HCT116 (cell line): Measurements from ENCODE around the gene CFAP54. TPM values are rescaled to one million over a fixed set of nuclear protein-coding genes. Genes with fewer than 3 reads are reported as not detected.

Experiments used
- ATAC-seq: fragments of 200-7000 bp; cut with Tn5 transposase; 2 replicates; pipeline ENCODE4 v1.9.1; 2020; ENCODE audit warnings: mild to moderate bottlenecking, moderate library complexity
- BruUV-seq: library from RNA; stranded (reverse); fragments of 400-500 nt; replicated peaks from 2 replicates; lab custom pipeline; 2021; lab: Mats Ljungman, UMichigan
- CTCF ChIA-PET: fragments of 300-600 bp; sonication (Branson Sonifier 250); formaldehyde crosslinking; loops from one replicate; lab custom pipeline; 2021; ENCODE audit warnings: antibody characterized with exemption; lab: Charles Lee
- POLR2A ChIA-PET: fragments of 300-600, 350-600 bp; sonication (Branson Sonifier 250); formaldehyde crosslinking; loops from one replicate; lab custom pipeline; 2021; ENCODE audit warnings: antibody characterized with exemption; lab: Charles Lee
- RAD21 ChIA-PET, 2 experiments: fragments of 300-600 bp; sonication (Branson Sonifier 250); formaldehyde crosslinking; loops; one replicate each; lab custom pipeline; 2023; ENCODE audit warnings: low total read pairs in 2 of 2; ENCODE audit not compliant: uncharacterized antibody in 2 of 2, unreplicated experiment in 2 of 2, low non-redundant PET in 1 of 2; lab: Charles Lee
- DNase-seq: peaks from one replicate; pipeline ENCODE4 v3.0.0-alpha.2; 2010; ENCODE audit warnings: low read depth, low spot score
- H2AFZ ChIP-seq: fragments of 200-600 bp; shearing (Covaris generic), sonication (generic); 2 replicates; pipeline ENCODE4 v1.6.1; 2017; ENCODE audit warnings: low read depth, mixed run types, mixed read lengths, antibody characterized with exemption, low read length; ENCODE audit not compliant: poor library complexity, severe bottlenecking
- H3K27ac ChIP-seq: 2 replicates; pipeline ENCODE4 v1.5.1; 2012; ENCODE audit warnings: low read depth, low read length
- H3K27me3 ChIP-seq: fragments of 200-600 bp; sonication (generic); 2 replicates; pipeline ENCODE4 v1.6.1; 2016; ENCODE audit warnings: mixed run types, low read length, mixed read lengths; ENCODE audit not compliant: insufficient read depth
- H3K36me3 ChIP-seq, 2 experiments: fragments of 200-500 bp in 1 of 2; fragments of 200-600 bp in 1 of 2; sonication (Bioruptor generic) in 1 of 2; sonication (generic) in 1 of 2; 2 replicates each; pipeline versions ENCODE4 v1.5.1 to v1.6.1; 2014 to 2016; ENCODE audit warnings: low read length in 2 of 2, inconsistent platforms in 1 of 2, mixed read lengths in 1 of 2, mixed run types in 1 of 2; ENCODE audit not compliant: insufficient read depth in 2 of 2, control insufficient read depth in 1 of 2
- H3K4me1 ChIP-seq, 2 experiments: fragments of 200-600 bp in 1 of 2; sonication (generic) in 1 of 2; 2 replicates each; pipeline versions ENCODE4 v1.5.1 to v1.6.1; 2012 to 2017; ENCODE audit warnings: low read length in 2 of 2, inconsistent platforms in 1 of 2, mild to moderate bottlenecking in 1 of 2, mixed read lengths in 1 of 2, mixed run types in 1 of 2, moderate library complexity in 1 of 2; ENCODE audit not compliant: insufficient read depth in 2 of 2, control insufficient read depth in 1 of 2
- H3K4me2 ChIP-seq: fragments of 200-600 bp; sonication (generic); 2 replicates; pipeline ENCODE4 v1.6.1; 2017; ENCODE audit warnings: mixed run types, low read length, mixed read lengths
- H3K4me3 ChIP-seq, 2 experiments: fragments of 200-600 bp in 1 of 2; sonication (generic) in 1 of 2; replicated peaks in 1 of 2; 2 replicates each; pipeline ENCODE4 v1.5.1; 2011 to 2016; ENCODE audit warnings: low read length in 2 of 2, control low read depth in 1 of 2, low read depth in 1 of 2, mild to moderate bottlenecking in 1 of 2, mixed read lengths in 1 of 2, mixed run types in 1 of 2
- H3K79me2 ChIP-seq: fragments of 200-600 bp; sonication (generic); 2 replicates; pipeline ENCODE4 v1.6.1; 2017; ENCODE audit warnings: mild to moderate bottlenecking, mixed run types, low read length, moderate library complexity, mixed read lengths; ENCODE audit not compliant: insufficient read depth
- H3K9ac ChIP-seq: fragments of 200-600 bp; sonication (generic); 2 replicates; pipeline ENCODE4 v1.6.1; 2016; ENCODE audit warnings: low read length, mixed read lengths
- H3K9me2 ChIP-seq: fragments of 200-600 bp; sonication (generic), shearing (Covaris generic); 2 replicates; pipeline ENCODE4 v1.6.1; 2017; ENCODE audit warnings: mixed run types, mild to moderate bottlenecking, moderate library complexity; ENCODE audit not compliant: insufficient read depth
- H3K9me3 ChIP-seq, 2 experiments: fragments of 200-500 bp in 1 of 2; fragments of 200-600 bp in 1 of 2; sonication (Bioruptor generic) in 1 of 2; sonication (generic) in 1 of 2; 2 replicates each; pipeline ENCODE4 v1.6.1; 2014 to 2017; ENCODE audit warnings: low read length in 2 of 2, mixed read lengths in 2 of 2, inconsistent platforms in 1 of 2, low read depth in 1 of 2, mild to moderate bottlenecking in 1 of 2, mixed run types in 1 of 2, moderate library complexity in 1 of 2; ENCODE audit not compliant: control insufficient read depth in 1 of 2, insufficient read depth in 1 of 2
- H4K20me1 ChIP-seq: fragments of 200-600 bp; sonication (generic), shearing (Covaris generic); 2 replicates; pipeline ENCODE4 v1.6.1; 2017; ENCODE audit warnings: mixed run types, mild to moderate bottlenecking, moderate library complexity; ENCODE audit not compliant: insufficient read depth
- CBX3 ChIP-seq: IDR thresholded peaks from 2 replicates; pipeline ENCODE4 v1.6.1; 2012; ENCODE audit warnings: low read depth
- CEBPB ChIP-seq: IDR thresholded peaks from 2 replicates; pipeline ENCODE4 v1.6.1; 2012; ENCODE audit warnings: low read depth
- CTCF ChIP-seq, 3 experiments: fragments of 200-600 bp in 1 of 3; sonication (generic) in 1 of 3; IDR thresholded peaks in 2 of 3; conservative IDR thresholded peaks in 1 of 3; 2 replicates each; pipeline ENCODE4 v1.5.1; 2012 to 2017; ENCODE audit warnings: low read depth in 2 of 3, low read length in 2 of 3, antibody characterized with exemption in 1 of 3, borderline replicate concordance in 1 of 3, control low read depth in 1 of 3, mild to moderate bottlenecking in 1 of 3, mixed read lengths in 1 of 3, mixed run types in 1 of 3, moderate library complexity in 1 of 3; ENCODE audit not compliant: insufficient read depth in 1 of 3
- EGR1 ChIP-seq: IDR thresholded peaks from 2 replicates; pipeline ENCODE4 v1.6.1; 2012; ENCODE audit warnings: low read depth
- ELF1 ChIP-seq: IDR thresholded peaks from 2 replicates; pipeline ENCODE4 v1.6.1; 2012; ENCODE audit warnings: low read depth, borderline replicate concordance
- EZH2 ChIP-seq: fragments of 200-600 bp; sonication (generic); IDR thresholded peaks from 2 replicates; pipeline ENCODE4 v1.6.1; 2017; ENCODE audit warnings: antibody characterized with exemption, mixed run types
- EZH2phosphoT487 ChIP-seq: fragments of 200-600 bp; IDR thresholded peaks from 2 replicates; pipeline ENCODE4 v1.6.1; 2018; ENCODE audit warnings: antibody characterized with exemption, borderline replicate concordance
- FOSL1 ChIP-seq: IDR thresholded peaks from 2 replicates; pipeline ENCODE4 v1.6.1; 2012; ENCODE audit warnings: low read depth
- POLR2A ChIP-seq: IDR thresholded peaks from 2 replicates; pipeline ENCODE4 v1.7.0; 2011; ENCODE audit warnings: borderline replicate concordance; ENCODE audit not compliant: insufficient read depth, insufficient read length; ENCODE audit errors: extremely low read depth
- POLR2AphosphoS5 ChIP-seq: IDR thresholded peaks from 2 replicates; pipeline ENCODE4 v1.6.1; 2011; ENCODE audit warnings: mild to moderate bottlenecking, low read depth, low read length, moderate library complexity
- SRF ChIP-seq: IDR thresholded peaks from 2 replicates; pipeline ENCODE4 v1.6.1; 2012; ENCODE audit warnings: low read depth
- TCF7L2 ChIP-seq: IDR thresholded peaks from 2 replicates; pipeline ENCODE4 v1.7.0; 2011; ENCODE audit warnings: borderline replicate concordance, inconsistent platforms; ENCODE audit not compliant: insufficient read depth, insufficient read length; ENCODE audit errors: extremely low read depth
- ZFX ChIP-seq: fragments of 450-650 bp; IDR thresholded peaks from 2 replicates; pipeline ENCODE4 v1.6.1; 2017
- ZNF274 ChIP-seq: fragments of 200-500 bp; sonication (Bioruptor generic); IDR thresholded peaks from 2 replicates; pipeline ENCODE4 v1.6.1; 2014; ENCODE audit warnings: mild to moderate bottlenecking, low read depth, low read length, inconsistent platforms
- intact Hi-C: fragments of 100-400 bp; cut with micrococcal nuclease; formaldehyde crosslinking; loops from 2 replicates; pipeline ENCODE4 v1.10.0; 2022
- total RNA-seq: library from RNA; stranded (reverse); gene quantifications from one replicate; pipeline ENCODE4 v1.2.1, GENCODE V29; 2021; ENCODE audit not compliant: unreplicated experiment
- TF ChIP-seq, protein P1 (sequence below): IDR thresholded peaks from 2 replicates; pipeline ENCODE4 v1.6.1; 2012
- TF ChIP-seq, protein P2 (sequence below): IDR thresholded peaks from 2 replicates; pipeline ENCODE4 v1.6.1; 2012; ENCODE audit warnings: low read depth
- TF ChIP-seq, protein P3 (sequence below): IDR thresholded peaks from 2 replicates; pipeline ENCODE4 v1.6.1; 2012

Gene CFAP54
- total RNA-seq, 1 experiment from 2014 or later, result 0.25 TPM

GRCh38 chr12:96878704-96879103 is 389.3 kb downstream of the CFAP54 start (continued):
- no peak for TF ChIP-seq CTCF (IDR thresholded peaks at IDR 0.05 in 2 of 3, conservative IDR thresholded peaks at IDR 0.05 in 1 of 3; ENCODE audit: borderline replicate concordance in 1 of 3, insufficient read depth in 1 of 3, low read depth in 2 of 3, low read length in 2 of 3)
- no peak for TF ChIP-seq POLR2AphosphoS5

GRCh38 chr12:96879301-96879700 is 389.9 kb downstream of the CFAP54 start:
- BruUV-seq, result no TSS peak
- Histone ChIP-seq H3K4me3 (no peak overlapping the region), H3K36me3 (no peaks in the 10 kb centered on the region), H3K27ac (no peak overlapping the region), H3K4me2 (no peak overlapping the region), H3K27me3 (peaks cover 40% of the 10 kb centered on the region), H3K79me2 (no peaks in the 10 kb centered on the region), H3K9me3 (no peaks in the 10 kb centered on the region), H3K9ac (no peak overlapping the region), H3K4me1 (no peaks in the 10 kb centered on the region), H4K20me1 (no peaks in the 10 kb centered on the region), H2AFZ (no peak overlapping the region), H3K9me2 (no peaks in the 10 kb centered on the region)
- ATAC-seq (no peak; the same call in 1 of the 2 replicates), DNase-seq (no peak)
- TF ChIP-seq, protein P1, sequence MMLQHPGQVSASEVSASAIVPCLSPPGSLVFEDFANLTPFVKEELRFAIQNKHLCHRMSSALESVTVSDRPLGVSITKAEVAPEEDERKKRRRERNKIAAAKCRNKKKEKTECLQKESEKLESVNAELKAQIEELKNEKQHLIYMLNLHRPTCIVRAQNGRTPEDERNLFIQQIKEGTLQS, result no peak
- TF ChIP-seq ELF1 (no peak), SRF (no peak), FOSL1 (no peak), EZH2 (no peak), EZH2phosphoT487 (no peak), POLR2A (no peak), EGR1 (no peak), CBX3 (no peak), POLR2AphosphoS5 (no peak), TCF7L2 (no peak), ZFX (no peak), CEBPB (no peak), ZNF274 (no peak), CTCF (IDR thresholded peaks at IDR 0.05 in 2 of 3, conservative IDR thresholded peaks at IDR 0.05 in 1 of 3; ENCODE audit: borderline replicate concordance in 1 of 3, insufficient read depth in 1 of 3, low read depth in 2 of 3, low read length in 2 of 3) (no peak)
- TF ChIP-seq, protein P2, sequence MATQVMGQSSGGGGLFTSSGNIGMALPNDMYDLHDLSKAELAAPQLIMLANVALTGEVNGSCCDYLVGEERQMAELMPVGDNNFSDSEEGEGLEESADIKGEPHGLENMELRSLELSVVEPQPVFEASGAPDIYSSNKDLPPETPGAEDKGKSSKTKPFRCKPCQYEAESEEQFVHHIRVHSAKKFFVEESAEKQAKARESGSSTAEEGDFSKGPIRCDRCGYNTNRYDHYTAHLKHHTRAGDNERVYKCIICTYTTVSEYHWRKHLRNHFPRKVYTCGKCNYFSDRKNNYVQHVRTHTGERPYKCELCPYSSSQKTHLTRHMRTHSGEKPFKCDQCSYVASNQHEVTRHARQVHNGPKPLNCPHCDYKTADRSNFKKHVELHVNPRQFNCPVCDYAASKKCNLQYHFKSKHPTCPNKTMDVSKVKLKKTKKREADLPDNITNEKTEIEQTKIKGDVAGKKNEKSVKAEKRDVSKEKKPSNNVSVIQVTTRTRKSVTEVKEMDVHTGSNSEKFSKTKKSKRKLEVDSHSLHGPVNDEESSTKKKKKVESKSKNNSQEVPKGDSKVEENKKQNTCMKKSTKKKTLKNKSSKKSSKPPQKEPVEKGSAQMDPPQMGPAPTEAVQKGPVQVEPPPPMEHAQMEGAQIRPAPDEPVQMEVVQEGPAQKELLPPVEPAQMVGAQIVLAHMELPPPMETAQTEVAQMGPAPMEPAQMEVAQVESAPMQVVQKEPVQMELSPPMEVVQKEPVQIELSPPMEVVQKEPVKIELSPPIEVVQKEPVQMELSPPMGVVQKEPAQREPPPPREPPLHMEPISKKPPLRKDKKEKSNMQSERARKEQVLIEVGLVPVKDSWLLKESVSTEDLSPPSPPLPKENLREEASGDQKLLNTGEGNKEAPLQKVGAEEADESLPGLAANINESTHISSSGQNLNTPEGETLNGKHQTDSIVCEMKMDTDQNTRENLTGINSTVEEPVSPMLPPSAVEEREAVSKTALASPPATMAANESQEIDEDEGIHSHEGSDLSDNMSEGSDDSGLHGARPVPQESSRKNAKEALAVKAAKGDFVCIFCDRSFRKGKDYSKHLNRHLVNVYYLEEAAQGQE, result no peak
- TF ChIP-seq, protein P3, sequence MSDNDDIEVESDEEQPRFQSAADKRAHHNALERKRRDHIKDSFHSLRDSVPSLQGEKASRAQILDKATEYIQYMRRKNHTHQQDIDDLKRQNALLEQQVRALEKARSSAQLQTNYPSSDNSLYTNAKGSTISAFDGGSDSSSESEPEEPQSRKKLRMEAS, result no peak
- ChIA-PET CTCF (no interaction called here), POLR2A (no interaction called here), RAD21 (no interaction called here)
- intact Hi-C loops, result no loop called here
